ENCODE measurements around the gene GBP1. TPM values are rescaled to one million over a fixed set of nuclear protein-coding genes. Genes with fewer than 3 reads are reported as not detected.

The GBP1 gene
- total and polyA plus RNA-seq, 2 donors (not counting 1 experiment from before 2014, with no cell fraction given) = 4.7 to 9.4 TPM

DNA sequence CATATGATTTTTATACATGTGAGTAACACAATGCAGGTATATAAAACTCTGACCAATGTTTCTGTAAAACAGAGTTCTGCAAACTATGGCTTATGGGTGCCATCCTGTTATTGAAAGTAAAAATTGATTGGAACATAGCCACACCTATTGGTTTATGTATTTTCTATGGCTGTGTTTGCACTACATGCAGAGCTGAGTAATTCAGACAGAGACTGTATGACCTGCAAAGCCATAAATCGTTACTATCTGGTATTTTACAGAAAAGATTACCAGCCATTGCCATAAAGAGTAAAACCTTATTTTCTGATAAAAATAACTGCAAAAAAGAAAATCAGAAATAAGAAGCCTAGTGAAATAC is 13.1 kb downstream of the GBP1 start:
- H3K79me2 ChIP-seq (ENCODE audit: control insufficient read depth, insufficient read depth, low read length) = no peaks in the 10 kb centered on the region
- no peak overlapping the region for H3K4me3 ChIP-seq (ENCODE audit: control extremely low read depth in 1 of 5, extremely low read depth in 1 of 5, insufficient read depth in 1 of 5, low read depth in 2 of 5, low read length in 4 of 5)
- no peak overlapping the region for H3K4me3 Mint-ChIP-seq
- no peaks in the 10 kb centered on the region for H3K27me3 ChIP-seq (replicated peaks in 1 of 4; ENCODE audit: control extremely low read depth in 1 of 4, control insufficient read depth in 3 of 4, insufficient read depth in 4 of 4, low read length in 3 of 4)
- H3K27ac Mint-ChIP-seq = no peak overlapping the region
- WGBS (ENCODE audit: insufficient coverage) = no CpG with 5 or more reads among the region's 1 CpG
- H3K9me3 ChIP-seq (ENCODE audit: control extremely low read depth in 1 of 3, control insufficient read depth in 2 of 3, insufficient read depth in 1 of 3, low read length in 2 of 3) = no peaks in the 10 kb centered on the region
- no peaks in the 10 kb centered on the region for H3K4me1 Mint-ChIP-seq
- no peaks in the 10 kb centered on the region for H3K9me3 Mint-ChIP-seq (ENCODE audit: insufficient read depth)
- TF ChIP-seq EZH2 (IDR thresholded peaks at IDR 0.05; ENCODE audit: borderline replicate concordance, insufficient read depth, low read depth, low read length, poor library complexity, severe bottlenecking) = no peak
- TF ChIP-seq, protein P1, sequence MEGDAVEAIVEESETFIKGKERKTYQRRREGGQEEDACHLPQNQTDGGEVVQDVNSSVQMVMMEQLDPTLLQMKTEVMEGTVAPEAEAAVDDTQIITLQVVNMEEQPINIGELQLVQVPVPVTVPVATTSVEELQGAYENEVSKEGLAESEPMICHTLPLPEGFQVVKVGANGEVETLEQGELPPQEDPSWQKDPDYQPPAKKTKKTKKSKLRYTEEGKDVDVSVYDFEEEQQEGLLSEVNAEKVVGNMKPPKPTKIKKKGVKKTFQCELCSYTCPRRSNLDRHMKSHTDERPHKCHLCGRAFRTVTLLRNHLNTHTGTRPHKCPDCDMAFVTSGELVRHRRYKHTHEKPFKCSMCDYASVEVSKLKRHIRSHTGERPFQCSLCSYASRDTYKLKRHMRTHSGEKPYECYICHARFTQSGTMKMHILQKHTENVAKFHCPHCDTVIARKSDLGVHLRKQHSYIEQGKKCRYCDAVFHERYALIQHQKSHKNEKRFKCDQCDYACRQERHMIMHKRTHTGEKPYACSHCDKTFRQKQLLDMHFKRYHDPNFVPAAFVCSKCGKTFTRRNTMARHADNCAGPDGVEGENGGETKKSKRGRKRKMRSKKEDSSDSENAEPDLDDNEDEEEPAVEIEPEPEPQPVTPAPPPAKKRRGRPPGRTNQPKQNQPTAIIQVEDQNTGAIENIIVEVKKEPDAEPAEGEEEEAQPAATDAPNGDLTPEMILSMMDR (IDR thresholded peaks at IDR 0.05) = no peak
- H3K36me3 ChIP-seq (replicated peaks in 1 of 2; ENCODE audit: control extremely low read depth in 1 of 2, control insufficient read depth in 1 of 2, extremely low read depth in 1 of 2, insufficient read depth in 2 of 2, low read length in 1 of 2) = peaks cover 0 to 32% of the 10 kb centered on the region in 2 experiments
- ATAC-seq (ENCODE audit: low read depth) (no peak), DNase-seq (no peak)
- no peak overlapping the region for H2AFZ ChIP-seq (ENCODE audit: insufficient read depth, low read depth, low read length, poor library complexity, severe bottlenecking)
- ChIA-PET CTCF (no interaction called here), POLR2A (no interaction called here)
- H3K27ac ChIP-seq (ENCODE audit: low read length in 2 of 2) = no peak overlapping the region
- intact Hi-C loops (cut with micrococcal nuclease) = no loop called here
- H3K4me1 ChIP-seq (ENCODE audit: control insufficient read depth in 2 of 2, insufficient read depth in 2 of 2, low read length in 2 of 2) = no peaks in the 10 kb centered on the region
- no peaks in the 10 kb centered on the region for H3K27me3 Mint-ChIP-seq
- H3K9ac ChIP-seq (ENCODE audit: low read length) = no peak overlapping the region
- no peak overlapping the region for H3K4me2 ChIP-seq (replicated peaks; ENCODE audit: low read depth, low read length, poor library complexity, severe bottlenecking)
- H4K20me1 ChIP-seq (ENCODE audit: control insufficient read depth, insufficient read depth, low read length, poor library complexity, severe bottlenecking) = no peaks in the 10 kb centered on the region

DNA sequence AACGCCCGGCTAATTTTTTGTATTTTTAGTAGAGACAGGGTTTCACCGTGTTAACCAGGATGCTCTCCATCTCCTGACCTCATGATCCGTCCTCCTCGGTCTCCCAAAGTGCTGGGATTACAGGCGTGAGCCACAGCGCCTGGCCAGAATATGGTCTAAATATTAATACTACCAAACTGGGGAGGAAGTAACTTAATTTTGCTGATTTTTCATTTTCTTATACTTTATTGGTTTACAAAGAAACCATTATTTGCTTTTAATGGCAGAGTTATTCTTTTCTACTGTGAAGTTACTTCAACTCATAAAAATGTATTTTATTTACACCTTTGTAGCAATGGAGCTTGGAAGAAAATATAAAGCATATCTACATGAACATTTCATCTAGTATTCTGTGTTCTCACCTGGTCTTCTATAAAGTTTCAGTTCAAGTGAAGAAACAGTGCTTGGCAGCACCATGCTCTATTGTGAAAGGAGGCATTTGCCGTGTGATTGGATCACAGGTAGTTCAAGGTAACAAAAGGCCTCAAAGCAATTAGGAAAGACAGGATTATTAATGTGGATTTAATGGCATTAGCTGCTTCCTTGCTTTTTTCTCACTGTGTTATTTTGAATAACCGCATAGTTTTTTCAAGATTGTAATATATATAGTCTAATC is 13.6 kb downstream of the GBP1 start:
- no peaks in the 10 kb centered on the region for H3K27me3 ChIP-seq (replicated peaks in 1 of 4; ENCODE audit: control extremely low read depth in 1 of 4, control insufficient read depth in 3 of 4, insufficient read depth in 4 of 4, low read length in 3 of 4)
- no peak overlapping the region for H2AFZ ChIP-seq (ENCODE audit: insufficient read depth, low read depth, low read length, poor library complexity, severe bottlenecking)
- no peak overlapping the region for H3K27ac Mint-ChIP-seq
- H3K36me3 ChIP-seq (replicated peaks in 1 of 2; ENCODE audit: control extremely low read depth in 1 of 2, control insufficient read depth in 1 of 2, extremely low read depth in 1 of 2, insufficient read depth in 2 of 2, low read length in 1 of 2) = peaks cover 0 to 27% of the 10 kb centered on the region in 2 experiments
- H3K79me2 ChIP-seq (ENCODE audit: control insufficient read depth, insufficient read depth, low read length) = no peaks in the 10 kb centered on the region
- intact Hi-C loops (cut with micrococcal nuclease) = no loop called here
- no peaks in the 10 kb centered on the region for H3K27me3 Mint-ChIP-seq
- DNase-seq = no peak
- no peaks in the 10 kb centered on the region for H3K9me3 ChIP-seq (ENCODE audit: control extremely low read depth in 1 of 3, control insufficient read depth in 2 of 3, insufficient read depth in 1 of 3, low read length in 2 of 3)
- no peaks in the 10 kb centered on the region for H3K4me1 ChIP-seq (ENCODE audit: control insufficient read depth in 2 of 2, insufficient read depth in 2 of 2, low read length in 2 of 2)
- no peak overlapping the region for H3K4me3 ChIP-seq (ENCODE audit: control extremely low read depth in 1 of 5, extremely low read depth in 1 of 5, insufficient read depth in 1 of 5, low read depth in 2 of 5, low read length in 4 of 5)
- TF ChIP-seq EZH2 (IDR thresholded peaks at IDR 0.05; ENCODE audit: borderline replicate concordance, insufficient read depth, low read depth, low read length, poor library complexity, severe bottlenecking) = no peak
- TF ChIP-seq, protein P1 (IDR thresholded peaks at IDR 0.05) = no peak
- H3K9me3 Mint-ChIP-seq (ENCODE audit: insufficient read depth) = no peaks in the 10 kb centered on the region
- CTCF ChIA-PET = no interaction called here
- H3K4me2 ChIP-seq (replicated peaks; ENCODE audit: low read depth, low read length, poor library complexity, severe bottlenecking) = no peak overlapping the region
- no peaks in the 10 kb centered on the region for H3K4me1 Mint-ChIP-seq
- ATAC-seq (ENCODE audit: low read depth) = no peak
- POLR2A ChIA-PET = no interaction called here
- WGBS (ENCODE audit: insufficient coverage) = 100% methylated on average over 1 of the region's 9 CpGs
- no peak overlapping the region for H3K9ac ChIP-seq (ENCODE audit: low read length)
- no peak overlapping the region for H3K4me3 Mint-ChIP-seq
- no peaks in the 10 kb centered on the region for H4K20me1 ChIP-seq (ENCODE audit: control insufficient read depth, insufficient read depth, low read length, poor library complexity, severe bottlenecking)
- no peak overlapping the region for H3K27ac ChIP-seq (ENCODE audit: low read length in 2 of 2)
